IMR-90 (cell line): ENCODE results near the gene DYNC2LI1. TPM values are rescaled to one million over a fixed set of nuclear protein-coding genes. Genes with fewer than 3 reads are reported as not detected.

Experiments
- ATAC-seq: fragments of 200-7000 bp; cut with Tn5 transposase; 2 replicates; pipeline ENCODE4 v1.9.1; 2020; ENCODE audit warnings: low read depth, mild to moderate bottlenecking, moderate library complexity
- BruUV-seq: library from RNA; stranded (reverse); fragments of 400-500 nt; replicated peaks from 2 replicates; lab custom pipeline; 2021; lab: Mats Ljungman, UMichigan
- CTCF ChIA-PET: fragments of 300-600 bp; formaldehyde crosslinking; extraction: SDS; loops from one replicate; lab custom pipeline; 2021; ENCODE audit warnings: antibody characterized with exemption; lab: Yijun Ruan, JAX
- POLR2A ChIA-PET: fragments of 300-600 bp; sonication (Branson Sonifier 250); formaldehyde crosslinking; loops from one replicate; lab custom pipeline; 2022; ENCODE audit warnings: antibody characterized with exemption; ENCODE audit not compliant: unreplicated experiment; lab: Charles Lee
- DNase-seq: peaks from one replicate; pipeline ENCODE4 v3.0.0; 2013
- H2AFZ ChIP-seq: replicated peaks from 2 replicates; pipeline ENCODE3; 2013; ENCODE audit warnings: low read length, mild to moderate bottlenecking; ENCODE audit not compliant: poor library complexity
- H2AK5ac ChIP-seq: 2 replicates; pipeline ENCODE4 v1.6.1; 2013; ENCODE audit warnings: low read depth, low read length, inconsistent platforms
- H2AK9ac ChIP-seq: replicated peaks from 2 replicates; pipeline ENCODE3; 2013; ENCODE audit warnings: mild to moderate bottlenecking, low read depth, low read length, moderate library complexity; ENCODE audit not compliant: poor library complexity
- H2BK120ac ChIP-seq: 2 replicates; pipeline ENCODE4 v1.6.1; 2013; ENCODE audit warnings: low read depth, low read length, inconsistent platforms
- H2BK15ac ChIP-seq: 3 replicates; pipeline ENCODE4 v1.6.1; 2013; ENCODE audit warnings: low read depth, low read length, inconsistent platforms
- H2BK20ac ChIP-seq: 2 replicates; pipeline ENCODE4 v1.6.1; 2013; ENCODE audit warnings: low read depth, mild to moderate bottlenecking, inconsistent platforms, low read length, moderate library complexity
- H2BK5ac ChIP-seq: 2 replicates; pipeline ENCODE4 v1.6.1; 2013; ENCODE audit warnings: mild to moderate bottlenecking, low read depth, low read length, inconsistent platforms; ENCODE audit not compliant: poor library complexity, severe bottlenecking
- H3K14ac ChIP-seq: replicated peaks from 2 replicates; pipeline ENCODE4 v1.6.1; 2013; ENCODE audit warnings: low read depth, low read length, inconsistent platforms
- H3K18ac ChIP-seq: 2 replicates; pipeline ENCODE4 v1.6.1; 2013; ENCODE audit warnings: low read depth, low read length, control low read depth
- H3K23ac ChIP-seq: 2 replicates; pipeline ENCODE4 v1.6.1; 2013; ENCODE audit warnings: low read depth, low read length, inconsistent platforms
- H3K27ac ChIP-seq: 2 replicates; pipeline ENCODE4 v1.5.1; 2013; ENCODE audit warnings: mild to moderate bottlenecking, control low read depth, low read length; ENCODE audit not compliant: insufficient read depth
- H3K27me3 ChIP-seq: 2 replicates; pipeline ENCODE4 v1.6.1; 2013; ENCODE audit warnings: low read length; ENCODE audit not compliant: control insufficient read depth, insufficient read depth
- H3K36me3 ChIP-seq: 2 replicates; pipeline ENCODE4 v1.6.1; 2013; ENCODE audit warnings: low read length, mixed read lengths; ENCODE audit not compliant: control insufficient read depth, insufficient read depth
- H3K4ac ChIP-seq: 2 replicates; pipeline ENCODE4 v1.6.1; 2013; ENCODE audit warnings: low read depth, low read length, inconsistent platforms
- H3K4me1 ChIP-seq: 2 replicates; pipeline ENCODE4 v1.6.1; 2013; ENCODE audit warnings: low read length, mixed read lengths; ENCODE audit not compliant: control insufficient read depth, insufficient read depth
- H3K4me2 ChIP-seq: 2 replicates; pipeline ENCODE4 v1.6.1; 2013; ENCODE audit warnings: low read depth, mild to moderate bottlenecking, control low read depth, low read length, moderate library complexity
- H3K4me3 ChIP-seq: 2 replicates; pipeline ENCODE4 v1.5.1; 2013; ENCODE audit warnings: low read depth, mild to moderate bottlenecking, control low read depth, low read length, moderate library complexity; ENCODE audit not compliant: insufficient read depth
- H3K56ac ChIP-seq: 2 replicates; pipeline ENCODE4 v1.6.1; 2013; ENCODE audit warnings: low read length, inconsistent platforms; ENCODE audit not compliant: insufficient read depth; ENCODE audit errors: extremely low read depth
- H3K79me1 ChIP-seq, 2 experiments: 2 replicates each; pipeline ENCODE4 v1.6.1; 2013; ENCODE audit warnings: low read length in 2 of 2, inconsistent platforms in 1 of 2, low read depth in 1 of 2
- H3K9ac ChIP-seq: 2 replicates; pipeline ENCODE4 v1.6.1; 2013; ENCODE audit warnings: low read depth, low read length, control low read depth
- H3K9me1 ChIP-seq: 2 replicates; pipeline ENCODE4 v1.6.1; 2013; ENCODE audit warnings: low read length, inconsistent platforms; ENCODE audit not compliant: insufficient read depth
- H3K9me3 ChIP-seq: 2 replicates; pipeline ENCODE4 v1.6.1; 2013; ENCODE audit warnings: low read length; ENCODE audit not compliant: control insufficient read depth, insufficient read depth
- H4K20me1 ChIP-seq: 2 replicates; pipeline ENCODE4 v1.6.1; 2013; ENCODE audit warnings: low read length, inconsistent platforms; ENCODE audit not compliant: insufficient read depth
- H4K5ac ChIP-seq: 2 replicates; pipeline ENCODE4 v1.6.1; 2013; ENCODE audit warnings: mild to moderate bottlenecking, low read depth, low read length, control low read depth
- H4K8ac ChIP-seq, 2 experiments: 2 replicates each; pipeline ENCODE4 v1.6.1; 2013; ENCODE audit warnings: low read depth in 2 of 2, low read length in 2 of 2, control low read depth in 1 of 2, inconsistent platforms in 1 of 2
- H4K91ac ChIP-seq: 2 replicates; pipeline ENCODE4 v1.6.1; 2013; ENCODE audit warnings: low read depth, low read length, inconsistent platforms; ENCODE audit not compliant: insufficient read depth
- BHLHE40 ChIP-seq: fragments of 150-350 bp; IDR thresholded peaks from 2 replicates; pipeline ENCODE4 v1.6.1; 2016; ENCODE audit warnings: mild to moderate bottlenecking, low read depth, low read length
- CEBPB ChIP-seq: IDR thresholded peaks from 2 replicates; pipeline ENCODE4 v1.6.1; 2012; ENCODE audit warnings: low read depth, low read length, improper control_type of control experiment
- FOS ChIP-seq: fragments of 150-350 bp; IDR thresholded peaks from 2 replicates; pipeline ENCODE4 v1.6.1; 2016; ENCODE audit warnings: low read depth, low read length
- MAFK ChIP-seq: IDR thresholded peaks from 2 replicates; pipeline ENCODE4 v1.6.1; 2012; ENCODE audit warnings: low read depth, low read length, improper control_type of control experiment
- NFE2L2 ChIP-seq: fragments of 150-350 bp; IDR thresholded peaks from 2 replicates; pipeline ENCODE4 v1.6.1; 2016; ENCODE audit warnings: low read depth, mild to moderate bottlenecking, low read length
- RAD21 ChIP-seq: IDR thresholded peaks from 2 replicates; pipeline ENCODE4 v1.6.1; 2012; ENCODE audit warnings: low read length, improper control_type of control experiment
- SMC3 ChIP-seq: fragments of 150-350 bp; IDR thresholded peaks from 2 replicates; pipeline ENCODE4 v1.6.1; 2016; ENCODE audit warnings: low read depth, mild to moderate bottlenecking, antibody characterized with exemption, low read length, moderate library complexity
- WGBS, 2 experiments: methylation state at CpG; one replicate each; pipeline versions ENCODE4 v1.1.5 to v1.1.7; 2013; ENCODE audit warnings: missing lambda C conversion rate in 2 of 2; ENCODE audit not compliant: insufficient read length in 1 of 2; ENCODE audit errors: extremely low coverage in 2 of 2; 5-methylcytosine and 5-hydroxymethylcytosine counted together
- dilution Hi-C: fragments of 300-500 bp; cut with HindIII; formaldehyde crosslinking; loops from one replicate; pipeline ENCODE4 v1.14.3; 2018; ENCODE audit warnings: low sequenced_read_pairs; ENCODE audit not compliant: unreplicated experiment
- in situ Hi-C: fragments of 300-500 bp; cut with MboI; formaldehyde crosslinking; loops from 3 replicates; pipeline ENCODE4 v1.14.3; 2019; ENCODE audit warnings: low sequenced_read_pairs, inconsistent platforms, mixed read lengths
- intact Hi-C: fragments of 100-400 bp; cut with micrococcal nuclease; formaldehyde crosslinking; loops from 2 replicates; pipeline ENCODE4 v1.10.0; 2022
- polyA plus RNA-seq, 3 experiments: library from polyadenylated mRNA; depleted of rRNA; stranded (reverse); fragments of >200 nt; gene quantifications; 2 replicates each; pipeline ENCODE4 v1.2.3, GENCODE V29; 2012; ENCODE audit warnings: low replicate concordance in 1 of 3
- total RNA-seq: library from RNA; depleted of rRNA; stranded (reverse); fragments of >200 nt; gene quantifications from 2 replicates; pipeline ENCODE4 v1.2.3, GENCODE V29; 2012
- TF ChIP-seq, protein P1 (sequence below): conservative IDR thresholded peaks from 2 replicates; pipeline ENCODE4 v1.5.1; 2012; ENCODE audit warnings: mild to moderate bottlenecking, low read depth, low read length, improper control_type of control experiment

The DYNC2LI1 gene
- total and polyA plus RNA-seq, 2 of the 4 experiments (the other 2 are of a cell fraction): 5.2 to 10.4 TPM

DNA sequence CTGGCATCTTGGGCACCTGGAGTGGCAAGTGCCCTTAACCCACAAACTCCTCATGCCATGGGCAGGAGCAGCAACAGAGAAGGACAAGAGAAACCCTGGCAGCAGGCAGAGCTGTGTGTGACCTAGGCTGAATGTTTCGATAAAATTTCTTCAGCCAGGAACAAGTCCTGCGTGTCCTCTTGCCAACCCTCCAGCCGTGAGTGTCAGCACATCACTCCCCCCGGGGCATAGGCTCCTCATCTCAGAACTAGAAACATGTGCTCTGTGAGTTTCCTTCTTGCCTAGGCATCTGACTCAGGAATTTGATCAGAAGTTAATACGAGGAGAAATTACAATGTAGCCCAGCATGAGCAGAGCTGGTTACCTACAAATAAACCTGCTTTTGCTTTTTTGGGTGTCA, 67.1 kb downstream of the DYNC2LI1 start:
- H2AFZ ChIP-seq: no peak overlapping the region
- no peak overlapping the region for H3K4ac ChIP-seq
- ChIA-PET POLR2A (no interaction called here), CTCF (interaction anchor here (0.6 kb wide), 1 partner anchor 205 kb away, joined by 3 read pairs; no protein-coding TSS in a partner anchor)
- no peak overlapping the region for H2AK9ac ChIP-seq
- no peaks in the 10 kb centered on the region for H3K36me3 ChIP-seq
- no TSS peak for BruUV-seq
- no peak overlapping the region for H2BK120ac ChIP-seq
- no peak overlapping the region for H3K4me2 ChIP-seq
- in situ Hi-C loops: no loop called here
- 100% methylated on average over 1 of the region's 5 CpGs; no CpG with 5 or more reads in 1 of the 2 experiments for WGBS, 2 experiments
- H3K4me3 ChIP-seq: no peak overlapping the region
- H3K79me1 ChIP-seq: no peaks in the 10 kb centered on the region
- H2BK5ac ChIP-seq: no peak overlapping the region
- no peak overlapping the region for H2BK20ac ChIP-seq
- no peak overlapping the region for H4K91ac ChIP-seq
- intact Hi-C loops: no loop called here
- dilution Hi-C loops: no loop called here
- H3K23ac ChIP-seq: no peak overlapping the region
- no peak overlapping the region for H2BK15ac ChIP-seq
- H3K27ac ChIP-seq: no peak overlapping the region
- H3K56ac ChIP-seq: no peak overlapping the region
- DNase-seq (no peak), ATAC-seq (no peak)
- H3K27me3 ChIP-seq: peaks cover 56% of the 10 kb centered on the region
- H4K20me1 ChIP-seq: no peaks in the 10 kb centered on the region
- H3K9me1 ChIP-seq: no peaks in the 10 kb centered on the region
- H3K9ac ChIP-seq: no peak overlapping the region
- no peaks in the 10 kb centered on the region for H3K9me3 ChIP-seq
- H3K14ac ChIP-seq: no peak overlapping the region
- H3K18ac ChIP-seq: no peak overlapping the region
- no peaks in the 10 kb centered on the region for H3K4me1 ChIP-seq
- no peak overlapping the region for H4K8ac ChIP-seq
- TF ChIP-seq RAD21: no peak
- TF ChIP-seq, protein P1, sequence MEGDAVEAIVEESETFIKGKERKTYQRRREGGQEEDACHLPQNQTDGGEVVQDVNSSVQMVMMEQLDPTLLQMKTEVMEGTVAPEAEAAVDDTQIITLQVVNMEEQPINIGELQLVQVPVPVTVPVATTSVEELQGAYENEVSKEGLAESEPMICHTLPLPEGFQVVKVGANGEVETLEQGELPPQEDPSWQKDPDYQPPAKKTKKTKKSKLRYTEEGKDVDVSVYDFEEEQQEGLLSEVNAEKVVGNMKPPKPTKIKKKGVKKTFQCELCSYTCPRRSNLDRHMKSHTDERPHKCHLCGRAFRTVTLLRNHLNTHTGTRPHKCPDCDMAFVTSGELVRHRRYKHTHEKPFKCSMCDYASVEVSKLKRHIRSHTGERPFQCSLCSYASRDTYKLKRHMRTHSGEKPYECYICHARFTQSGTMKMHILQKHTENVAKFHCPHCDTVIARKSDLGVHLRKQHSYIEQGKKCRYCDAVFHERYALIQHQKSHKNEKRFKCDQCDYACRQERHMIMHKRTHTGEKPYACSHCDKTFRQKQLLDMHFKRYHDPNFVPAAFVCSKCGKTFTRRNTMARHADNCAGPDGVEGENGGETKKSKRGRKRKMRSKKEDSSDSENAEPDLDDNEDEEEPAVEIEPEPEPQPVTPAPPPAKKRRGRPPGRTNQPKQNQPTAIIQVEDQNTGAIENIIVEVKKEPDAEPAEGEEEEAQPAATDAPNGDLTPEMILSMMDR: no peak
- TF ChIP-seq BHLHE40: no peak
- TF ChIP-seq CEBPB: no peak
- TF ChIP-seq MAFK: no peak
- no peak for TF ChIP-seq NFE2L2
- no peak for TF ChIP-seq SMC3
- no peak for TF ChIP-seq FOS
- H2AK5ac ChIP-seq: no peak overlapping the region
- H4K5ac ChIP-seq: no peak overlapping the region
